HEK293T (cell line): ENCODE results near the gene TTLL3.

Experiments
- ELF4 ChIP-seq: fragments of 450-650 bp; IDR thresholded peaks from 2 replicates; pipeline ENCODE4 v1.6.1; 2017; ENCODE audit warnings: antibody characterized with exemption
- FOXA1 ChIP-seq: fragments of 450-650 bp; IDR thresholded peaks from 2 replicates; pipeline ENCODE4 v1.6.1; 2016; ENCODE audit warnings: mild to moderate bottlenecking
- HDGF ChIP-seq: fragments of 450-650 bp; IDR thresholded peaks from 2 replicates; pipeline ENCODE4 v1.6.1; 2017; ENCODE audit warnings: antibody characterized with exemption, borderline replicate concordance
- L3MBTL2 ChIP-seq: fragments of 450-650 bp; conservative IDR thresholded peaks from 2 replicates; pipeline ENCODE4 v1.6.1; 2016; ENCODE audit warnings: mild to moderate bottlenecking
- LEF1 ChIP-seq: fragments of 450-650 bp; IDR thresholded peaks from 2 replicates; pipeline ENCODE4 v1.6.1; 2017; ENCODE audit warnings: mild to moderate bottlenecking, borderline replicate concordance
- NFRKB ChIP-seq: fragments of 450-650 bp; IDR thresholded peaks from 2 replicates; pipeline ENCODE4 v1.6.1; 2016; ENCODE audit warnings: mild to moderate bottlenecking, moderate library complexity
- SP1 ChIP-seq: fragments of 450-650 bp; IDR thresholded peaks from 2 replicates; pipeline ENCODE4 v1.6.1; 2017
- SUZ12 ChIP-seq: fragments of 450-650 bp; IDR thresholded peaks from 2 replicates; pipeline ENCODE4 v1.6.1; 2016; ENCODE audit warnings: mild to moderate bottlenecking
- TF ChIP-seq, protein P1 (sequence below): fragments of 450-650 bp; IDR thresholded peaks from 2 replicates; pipeline ENCODE4 v1.6.1; 2016

DNA sequence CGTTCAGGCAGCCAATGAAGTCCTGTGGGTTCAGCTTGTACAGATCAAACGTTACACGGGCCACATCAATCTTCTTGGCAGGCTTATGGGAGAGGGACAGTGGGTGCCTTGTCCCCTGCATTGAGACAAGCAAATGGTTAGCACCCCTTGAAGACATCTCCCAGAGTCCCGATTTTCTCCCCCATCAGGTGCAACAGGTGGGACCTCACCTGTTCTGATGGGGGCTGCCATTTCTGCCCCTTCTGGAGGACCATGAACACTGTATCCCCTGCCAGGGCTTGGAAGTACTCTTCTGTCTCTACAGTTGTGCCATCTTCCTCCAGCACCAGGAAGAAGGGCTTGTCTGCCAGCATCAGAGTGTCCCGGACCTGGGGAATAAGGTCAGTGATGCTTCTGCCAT lies 59.9 kb downstream of the TTLL3 start:
- no peak for TF ChIP-seq HDGF
- TF ChIP-seq ELF4 = no peak
- no peak for TF ChIP-seq NFRKB
- no peak for TF ChIP-seq SP1
- no peak for TF ChIP-seq L3MBTL2
- TF ChIP-seq SUZ12 = no peak
- TF ChIP-seq, protein P1, sequence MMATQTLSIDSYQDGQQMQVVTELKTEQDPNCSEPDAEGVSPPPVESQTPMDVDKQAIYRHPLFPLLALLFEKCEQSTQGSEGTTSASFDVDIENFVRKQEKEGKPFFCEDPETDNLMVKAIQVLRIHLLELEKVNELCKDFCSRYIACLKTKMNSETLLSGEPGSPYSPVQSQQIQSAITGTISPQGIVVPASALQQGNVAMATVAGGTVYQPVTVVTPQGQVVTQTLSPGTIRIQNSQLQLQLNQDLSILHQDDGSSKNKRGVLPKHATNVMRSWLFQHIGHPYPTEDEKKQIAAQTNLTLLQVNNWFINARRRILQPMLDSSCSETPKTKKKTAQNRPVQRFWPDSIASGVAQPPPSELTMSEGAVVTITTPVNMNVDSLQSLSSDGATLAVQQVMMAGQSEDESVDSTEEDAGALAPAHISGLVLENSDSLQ = no peak
- no peak for TF ChIP-seq FOXA1
- TF ChIP-seq LEF1 = no peak
